GM12878 (cell line): Measurements from ENCODE around the gene EXD3. TPM values are rescaled to one million over a fixed set of nuclear protein-coding genes. Genes with fewer than 3 reads are reported as not detected.

Source experiments
- ATAC-seq: fragments of 200-7000 bp; cut with Tn5 transposase; 3 replicates; pipeline ENCODE4 v1.9.1; 2020; ENCODE audit warnings: mild to moderate bottlenecking, moderate library complexity
- BruUV-seq: library from RNA; stranded (reverse); fragments of 400-500 nt; replicated peaks from 2 replicates; lab custom pipeline; 2021; lab: Mats Ljungman, UMichigan
- CTCF ChIA-PET: fragments of 300-600 bp; sonication (Branson Sonifier 250); formaldehyde crosslinking; extraction: SDS; loops from one replicate; lab custom pipeline; 2021; ENCODE audit warnings: inconsistent platforms; lab: Yijun Ruan, JAX
- POLR2A ChIA-PET: fragments of 350-600 bp; formaldehyde crosslinking; extraction: SDS; loops from one replicate; lab custom pipeline; 2021; ENCODE audit warnings: inconsistent platforms; lab: Charles Lee
- RAD21 ChIA-PET: fragments of 300-600 bp; sonication (Branson Sonifier 250); formaldehyde crosslinking; loops from one replicate; lab custom pipeline; 2023; ENCODE audit warnings: antibody characterized with exemption; ENCODE audit not compliant: unreplicated experiment; lab: Charles Lee
- SMC1A ChIA-PET: fragments of 300-600 bp; sonication (Branson Sonifier 250); formaldehyde crosslinking; loops from one replicate; lab custom pipeline; 2023; ENCODE audit not compliant: unreplicated experiment, uncharacterized antibody; lab: Charles Lee
- DNase-seq: peaks from one replicate; pipeline ENCODE4 v3.0.0-alpha.2; 2011; ENCODE audit warnings: low read depth, low spot score
- FAIRE-seq: peaks from 3 replicates; lab custom pipeline; 2011; peaks lifted over from hg19 to GRCh38; lab: Jason Lieb, UNC
- H2AFZ ChIP-seq: 2 replicates; pipeline ENCODE4 v1.6.0; 2011; ENCODE audit warnings: low read depth, low read length, control low read depth; ENCODE audit not compliant: control insufficient read depth
- H3K27ac ChIP-seq: 2 replicates; pipeline ENCODE4 v1.5.1; 2011; ENCODE audit warnings: control low read depth; ENCODE audit not compliant: control insufficient read depth, insufficient read depth
- H3K27me3 ChIP-seq, 2 experiments: replicated peaks in 1 of 2; 2 replicates each; pipeline versions ENCODE4 v1.6.0 to v1.6.1; 2011; ENCODE audit warnings: low read length in 1 of 2; ENCODE audit not compliant: control insufficient read depth in 2 of 2, insufficient read depth in 2 of 2
- H3K36me3 ChIP-seq, 2 experiments: 2 replicates each; pipeline ENCODE4 v1.5.1; 2011; ENCODE audit warnings: low read length in 1 of 2; ENCODE audit not compliant: control insufficient read depth in 2 of 2, insufficient read depth in 2 of 2
- H3K4me1 ChIP-seq: 2 replicates; pipeline ENCODE4 v1.6.1; 2011; ENCODE audit warnings: mild to moderate bottlenecking, low read length, moderate library complexity, mixed read lengths; ENCODE audit not compliant: control insufficient read depth, insufficient read depth
- H3K4me2 ChIP-seq: 2 replicates; pipeline ENCODE4 v1.6.0; 2011; ENCODE audit warnings: control low read depth; ENCODE audit not compliant: control insufficient read depth, insufficient read depth
- H3K4me3 ChIP-seq: fragments of 200-600 bp; sonication (generic); 2 replicates; pipeline ENCODE4 v1.5.1; 2016
- H3K79me2 ChIP-seq: 2 replicates; pipeline ENCODE4 v1.6.0; 2011; ENCODE audit warnings: low read length; ENCODE audit not compliant: control insufficient read depth, insufficient read depth
- H3K9ac ChIP-seq: 2 replicates; pipeline ENCODE4 v1.8.0; 2011; ENCODE audit warnings: low read length, control low read depth, mixed read lengths; ENCODE audit not compliant: control insufficient read depth, insufficient read depth
- H3K9me3 ChIP-seq: replicated peaks from 3 replicates; pipeline ENCODE4 v1.5.1; 2011; ENCODE audit warnings: mild to moderate bottlenecking, low read length; ENCODE audit not compliant: control insufficient read depth, insufficient read depth
- H4K20me1 ChIP-seq: 2 replicates; pipeline ENCODE4 v1.6.0; 2011; ENCODE audit not compliant: control insufficient read depth, insufficient read depth
- BHLHE40 ChIP-seq, 2 experiments: fragments of 450-650 bp in 1 of 2; IDR thresholded peaks; 2 replicates each; pipeline ENCODE4 v1.6.1; 2011 to 2017; ENCODE audit warnings: low read depth in 2 of 2, borderline replicate concordance in 1 of 2, improper control_type of control experiment in 1 of 2, low read length in 1 of 2, mild to moderate bottlenecking in 1 of 2
- E4F1 ChIP-seq: fragments of 450-650 bp; IDR thresholded peaks from 2 replicates; pipeline ENCODE4 v1.6.1; 2018; ENCODE audit warnings: borderline replicate concordance, mild to moderate bottlenecking; ENCODE audit not compliant: partially characterized antibody
- FOXM1 ChIP-seq: IDR thresholded peaks from 2 replicates; pipeline ENCODE4 v1.6.1; 2012; ENCODE audit warnings: low read depth, mild to moderate bottlenecking, inconsistent platforms, low read length, moderate library complexity
- POLR2AphosphoS2 ChIP-seq: IDR thresholded peaks from 2 replicates; pipeline ENCODE4 v1.6.1; 2011; ENCODE audit warnings: low read depth, mild to moderate bottlenecking, low read length, improper control_type of control experiment, moderate library complexity
- RAD51 ChIP-seq: fragments of 450-650 bp; IDR thresholded peaks from 2 replicates; pipeline ENCODE4 v1.6.1; 2016; ENCODE audit warnings: moderate library complexity, mild to moderate bottlenecking, inconsistent platforms
- TCF12 ChIP-seq: IDR thresholded peaks from 2 replicates; pipeline ENCODE4 v1.6.1; 2011; ENCODE audit warnings: low read depth, mild to moderate bottlenecking, low read length
- YY1 ChIP-seq: IDR thresholded peaks from 2 replicates; pipeline ENCODE4 v1.6.1; 2011; ENCODE audit warnings: low read depth, mild to moderate bottlenecking, low read length
- ZNF384 ChIP-seq: IDR thresholded peaks from 2 replicates; pipeline ENCODE4 v1.6.1; 2012; ENCODE audit warnings: low read depth, mild to moderate bottlenecking, low read length, improper control_type of control experiment, borderline replicate concordance
- WGBS: methylation state at CpG from one replicate; pipeline ENCODE4 v1.1.6; 2016; ENCODE audit warnings: low lambda C conversion rate; ENCODE audit not compliant: insufficient replicate concordance, insufficient coverage; ENCODE audit errors: missing lambda C conversion rate; 5-methylcytosine and 5-hydroxymethylcytosine counted together
- in situ Hi-C: fragments of 300-500 bp; cut with MboI; formaldehyde crosslinking; loops from 9 replicates; pipeline ENCODE4 v1.14.3; 2018; ENCODE audit warnings: mixed read lengths
- intact Hi-C: fragments of 100-400 bp; cut with micrococcal nuclease; formaldehyde crosslinking; loops from one replicate; pipeline ENCODE4 v1.14.2; 2022; ENCODE audit not compliant: unreplicated experiment
- polyA plus RNA-seq, 11 experiments: library from polyadenylated mRNA; depleted of rRNA in 4 of 11; unstranded in 6 of 11; stranded (reverse) in 5 of 11; fragments of >200 nt; fragmentation: Nextera tagmentation in 4 of 11; fragmentation: Illumina TruSeq in 1 of 11; extraction: Ambion mirVana in 4 of 11; extraction: Trizol in 1 of 11; gene quantifications; 1 replicate in 1 of 11; 2 replicates in 10 of 11; pipeline versions ENCODE4 v1.2.1 to v1.2.3, GENCODE V29; 2011 to 2016; ENCODE audit warnings: inconsistent platforms in 2 of 11, missing spikeins in 2 of 11, low read depth in 1 of 11
- total RNA-seq, 4 experiments: library from RNA; depleted of rRNA in 3 of 4; stranded (reverse); fragments of >200 nt in 3 of 4; fragmentation: Illumina TruSeq in 1 of 4; extraction: Trizol in 1 of 4; gene quantifications; 2 replicates each; pipeline versions ENCODE4 v1.2.1 to v1.2.3, GENCODE V29; 2013 to 2021

Gene EXD3
- total and polyA plus RNA-seq, 10 of the 15 experiments (the other 5 are each of a cell fraction or from before 2014, with no cell fraction given), result 0.21 to 7.1 (median 3.6) TPM

- intact Hi-C loops, result no loop called here
- no peak for DNase-seq
Observed at GRCh38 chr9:137276473-137277328, 146.3 kb downstream of the EXD3 start.

More at GRCh38 chr9:137276473-137277328, 146.3 kb downstream of the EXD3 start:
- ChIA-PET POLR2A (interaction anchor here (0.6 to 2.5 kb wide), 9 partner anchors 9 to 154 kb away, joined by 3 to 14 read pairs (median 5); partner anchors contain the start of genes EXD3, NOXA1 and TUBB4B), RAD21 (interaction anchor here (0.9 to 1.7 kb wide), 9 partner anchors 10 to 120 kb away, joined by 3 to 14 read pairs (median 4); partner anchors contain the start of gene NRARP), CTCF (interaction anchor here (0.6 to 1.6 kb wide), 15 partner anchors 9 to 250 kb away, joined by 3 to 6 read pairs (median 3); partner anchors contain the start of genes EXD3, NOXA1, NRARP and RNF224), SMC1A (interaction anchor here (0.6 to 1.6 kb wide), 3 partner anchors 39 to 126 kb away, joined by 3 to 6 read pairs (median 3); no protein-coding TSS in a partner anchor)
- Histone ChIP-seq H3K4me3 (peak overlapping the region; percentile 92), H3K9me3 (no peaks in the 10 kb centered on the region), H2AFZ (peak overlapping the region; percentile 45), H3K9ac (peak overlapping the region; percentile 95), H3K27me3 (no peaks in the 10 kb centered on the region), H3K4me2 (peak overlapping the region; percentile 97), H3K4me1 (peaks cover 37% of the 10 kb centered on the region), H3K27ac (peak overlapping the region; percentile 95), H3K79me2 (peaks cover 19% of the 10 kb centered on the region), H4K20me1 (no peaks in the 10 kb centered on the region), H3K36me3 (peaks cover 0 to 2% of the 10 kb centered on the region in 2 experiments; a peak in 2 of 4 replicates)
- no TSS peak for BruUV-seq
- FAIRE-seq (no peak), ATAC-seq (peak; percentile 14)
- TF ChIP-seq POLR2AphosphoS2 (0 out of 2 replicates have a peak, but pooled peaks have one; percentile 7), ZNF384 (no peak), FOXM1 (no peak), YY1 (no peak), TCF12 (no peak), RAD51 (peak; percentile 32; the same call in 1 of the 2 replicates), BHLHE40 (IDR thresholded peaks at IDR 0.05; ENCODE audit: borderline replicate concordance in 1 of 2, low read depth in 2 of 2, low read length in 1 of 2) (peak; percentile 41 to 64; a peak in 2 of 4 replicates), E4F1 (no peak)
- in situ Hi-C loops, result no loop called here
- WGBS, result 58% methylated on average over 28 of the region's 30 CpGs
